Activated CD8-positive, alpha-beta memory T cell treated with anti-CD3 and anti-CD28 coated beads, Interleukin-2, amount 10 ng/mL, durations not matched to agents 7 days and 5 days (primary cell): ENCODE measurements around the gene PTPRN2. TPM values are rescaled to one million over a fixed set of nuclear protein-coding genes. Genes with fewer than 3 reads are reported as not detected.
"Not testable (repeated sequence)": the region's sequence is repeated elsewhere in the genome, so short reads cannot be mapped to it uniquely, and the experiment has no call there.

Experiments used
- ATAC-seq: fragments of 150-1000 bp; cut with Tn5 transposase; one replicate; pipeline ENCODE4 v1.10.0; 2021; ENCODE audit warnings: moderate library complexity
- CTCF ChIA-PET: fragments of 350-600 bp; sonication (Branson Sonifier 250); formaldehyde crosslinking; loops from one replicate; lab custom pipeline; 2021; ENCODE audit warnings: antibody characterized with exemption; lab: Charles Lee
- DNase-seq: peaks from one replicate; pipeline ENCODE4 v3.0.0-alpha.2; 2020
- H3K27ac Mint-ChIP-seq: one replicate; pipeline ENCODE4 v1.8.0; 2021; ENCODE audit warnings: mild to moderate bottlenecking, mixed read lengths
- H3K27me3 Mint-ChIP-seq: one replicate; pipeline ENCODE4 v1.8.0; 2021; ENCODE audit warnings: mixed read lengths
- H3K36me3 Mint-ChIP-seq: one replicate; pipeline ENCODE4 v1.8.0; 2021; ENCODE audit warnings: mild to moderate bottlenecking, mixed read lengths
- H3K4me1 Mint-ChIP-seq: one replicate; pipeline ENCODE4 v1.8.0; 2021; ENCODE audit warnings: mixed read lengths
- H3K4me3 Mint-ChIP-seq: one replicate; pipeline ENCODE4 v1.8.0; 2021; ENCODE audit warnings: mild to moderate bottlenecking, moderate library complexity, mixed read lengths
- H3K9me3 Mint-ChIP-seq: one replicate; pipeline ENCODE4 v1.8.0; 2022; ENCODE audit warnings: low read depth, mixed read lengths
- total RNA-seq, 2 experiments: library from RNA; stranded (reverse); gene quantifications; one replicate each; pipeline ENCODE4 v1.2.3, GENCODE V29; 2021

PTPRN2 gene
- total RNA-seq, 2 experiments from 2014 or later, result 3.2 to 5.7 TPM

DNA sequence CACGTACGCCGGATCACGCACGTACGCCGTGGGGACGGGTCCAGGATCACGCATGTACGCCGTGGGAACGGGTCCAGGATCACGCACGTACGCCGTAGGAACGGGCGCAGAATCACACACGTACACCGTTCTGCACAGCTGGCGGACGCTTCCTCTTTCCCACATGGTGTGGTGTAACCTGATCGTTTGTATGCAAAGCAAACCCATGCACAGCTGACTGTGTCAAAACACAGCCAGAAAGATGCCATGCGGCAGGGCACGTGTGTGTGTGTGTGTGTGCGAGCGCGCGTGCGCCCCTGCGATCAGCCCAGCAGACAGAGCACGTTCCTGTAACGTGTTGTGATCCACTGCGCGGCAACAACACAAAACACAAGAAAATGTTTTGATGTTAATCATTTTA lies 677.2 kb downstream of the PTPRN2 start:
- no peak overlapping the region for H3K4me3 Mint-ChIP-seq
- ATAC-seq, result no peak
- CTCF ChIA-PET, result no interaction called here

DNA sequence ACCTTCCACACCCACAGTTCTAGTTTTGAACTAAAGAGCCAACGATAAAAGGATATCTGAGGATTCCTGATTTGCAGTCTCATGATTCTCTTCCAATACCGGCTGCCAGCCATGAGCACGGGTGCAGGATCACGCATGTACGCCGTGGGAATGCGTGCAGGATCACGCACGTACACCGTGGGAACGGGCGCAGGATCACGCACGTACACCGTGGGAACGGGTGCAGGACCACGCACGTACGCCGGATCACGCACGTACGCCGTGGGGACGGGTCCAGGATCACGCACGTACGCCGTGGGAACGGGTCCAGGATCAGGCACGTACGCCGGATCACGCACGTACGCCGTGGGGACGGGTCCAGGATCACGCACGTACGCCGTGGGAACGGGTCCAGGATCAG lies 677.6 kb downstream of the PTPRN2 start:
- DNase-seq, CTCF ChIA-PET, H3K36me3 Mint-ChIP-seq, H3K27me3 Mint-ChIP-seq, H3K4me1 Mint-ChIP-seq, H3K9me3 Mint-ChIP-seq, H3K27ac Mint-ChIP-seq, ATAC-seq, H3K4me3 Mint-ChIP-seq: not testable (repeated sequence)

More for the DNA sequence above, 677.2 kb downstream of the PTPRN2 start:
- Mint-ChIP-seq H3K9me3 (peaks cover 5% of the 10 kb centered on the region), H3K27me3 (no peaks in the 10 kb centered on the region), H3K27ac (no peak overlapping the region), H3K4me1 (no peaks in the 10 kb centered on the region), H3K36me3 (no peaks in the 10 kb centered on the region)
- no peak for DNase-seq

DNA sequence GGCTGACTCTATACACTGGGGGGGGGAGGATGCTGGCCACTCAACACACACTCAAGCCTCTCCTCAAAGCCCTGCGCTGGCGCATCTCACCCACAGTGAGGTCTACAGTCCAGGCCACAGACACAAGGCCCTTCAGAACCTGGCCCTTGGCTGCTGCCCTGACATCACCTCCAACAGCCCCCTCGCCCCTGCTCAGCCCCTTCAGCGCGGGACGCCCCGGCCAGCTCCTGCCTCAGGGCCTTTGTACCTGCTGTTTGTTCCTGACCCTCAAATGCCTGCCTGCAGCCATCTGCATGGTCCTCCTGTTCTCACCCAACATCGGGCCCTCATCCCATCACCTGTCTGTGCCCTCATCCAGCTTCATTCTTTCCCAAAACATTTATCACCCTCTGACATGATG lies 678.3 kb downstream of the PTPRN2 start:
- H3K27me3 Mint-ChIP-seq, result peaks cover 3% of the 10 kb centered on the region
- no peak for DNase-seq
- CTCF ChIA-PET, result no interaction called here
- H3K27ac Mint-ChIP-seq, result no peak overlapping the region
- no peak for ATAC-seq
- H3K4me3 Mint-ChIP-seq, result no peak overlapping the region
- no peaks in the 10 kb centered on the region for H3K9me3 Mint-ChIP-seq
- H3K4me1 Mint-ChIP-seq, result no peaks in the 10 kb centered on the region
- no peaks in the 10 kb centered on the region for H3K36me3 Mint-ChIP-seq

DNA sequence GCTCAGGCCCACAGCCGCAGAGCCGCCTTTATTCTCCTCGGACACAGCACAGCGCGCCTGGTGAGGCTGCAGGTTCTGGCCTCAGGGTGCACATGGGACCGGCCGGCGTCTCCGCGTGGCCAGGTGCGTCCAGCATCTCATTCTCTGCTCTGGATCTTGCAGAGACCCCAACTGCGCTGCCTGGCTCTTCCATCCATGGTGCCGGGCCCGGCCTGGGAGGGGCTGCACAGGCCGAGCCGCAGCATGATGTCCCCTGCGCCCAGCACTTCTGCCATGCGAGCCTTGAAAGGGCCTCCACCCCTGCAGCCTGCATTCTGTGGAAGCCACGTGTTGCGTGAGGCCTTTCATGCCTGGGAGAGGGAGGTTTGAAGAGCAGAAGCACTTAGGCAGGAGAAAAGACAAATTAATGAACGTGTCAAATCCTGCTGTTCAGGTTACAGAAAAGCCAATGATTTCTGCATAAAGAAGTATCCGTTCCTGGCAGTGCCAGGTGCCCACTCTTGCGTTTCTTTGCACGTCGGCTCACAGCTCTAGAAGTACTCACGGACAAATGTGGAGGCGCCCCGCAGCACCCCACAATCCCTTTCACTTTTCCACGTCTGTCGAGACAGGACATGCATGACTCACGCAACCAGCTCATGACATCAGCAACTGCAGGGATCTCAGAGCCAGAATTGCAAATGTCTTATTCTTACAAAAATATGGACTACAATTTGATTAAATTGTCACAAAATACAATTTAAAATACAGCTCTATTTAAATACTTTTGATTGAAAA lies 679.4 kb downstream of the PTPRN2 start:
- H3K27me3 Mint-ChIP-seq, result peaks cover 3% of the 10 kb centered on the region
- no peaks in the 10 kb centered on the region for H3K9me3 Mint-ChIP-seq
- DNase-seq, result no peak
- CTCF ChIA-PET, result no interaction called here
- no peak overlapping the region for H3K27ac Mint-ChIP-seq
- no peaks in the 10 kb centered on the region for H3K4me1 Mint-ChIP-seq
- H3K36me3 Mint-ChIP-seq, result no peaks in the 10 kb centered on the region
- H3K4me3 Mint-ChIP-seq, result no peak overlapping the region
- ATAC-seq, result no peak

DNA sequence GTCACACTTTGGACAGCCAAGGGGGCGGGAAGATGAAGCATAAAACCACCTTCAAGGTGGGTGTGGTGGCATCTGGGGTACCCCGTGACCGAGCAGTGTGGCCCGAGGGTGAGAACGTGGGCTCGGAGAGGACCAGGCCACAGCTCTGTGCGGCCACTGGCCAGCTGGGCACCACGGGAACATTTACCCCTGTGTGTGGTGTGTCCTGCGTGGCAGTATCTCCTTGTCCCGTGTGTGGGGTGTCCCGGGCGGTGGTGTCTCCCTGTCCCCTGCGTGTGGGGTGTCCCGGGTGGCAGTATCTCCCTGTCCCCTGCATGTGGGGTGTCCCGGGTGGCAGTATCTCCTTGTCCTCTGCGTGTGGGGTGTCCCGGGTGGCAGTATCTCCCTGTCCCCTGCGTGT lies 680.5 kb downstream of the PTPRN2 start:
- Mint-ChIP-seq H3K36me3 (no peaks in the 10 kb centered on the region), H3K4me3 (no peak overlapping the region), H3K9me3 (no peaks in the 10 kb centered on the region), H3K27me3 (peaks cover 3% of the 10 kb centered on the region), H3K27ac (no peak overlapping the region), H3K4me1 (no peaks in the 10 kb centered on the region)
- CTCF ChIA-PET, result no interaction called here
- ATAC-seq, result no peak
- DNase-seq, result no peak

DNA sequence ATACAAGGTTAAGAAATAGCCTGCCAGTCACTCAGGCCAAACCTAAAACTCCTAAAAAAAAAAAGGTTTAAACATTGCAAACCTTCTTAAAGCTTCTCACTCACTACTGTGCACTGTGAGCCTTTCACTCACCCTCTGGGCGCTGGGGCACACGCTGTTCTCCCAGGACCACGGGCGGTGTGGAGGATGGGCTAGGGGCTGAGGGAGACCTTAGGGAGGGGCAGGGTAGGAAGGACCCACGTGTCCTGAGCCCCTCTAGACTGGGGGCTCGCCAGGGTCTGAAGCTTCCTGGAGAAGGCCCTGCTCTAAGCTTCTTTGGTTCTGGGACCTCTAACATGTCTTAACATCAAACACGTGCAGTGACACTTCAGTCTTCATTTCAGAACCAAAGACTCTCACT lies 681.0 kb downstream of the PTPRN2 start:
- Mint-ChIP-seq H3K27me3 (peaks cover 3% of the 10 kb centered on the region), H3K36me3 (no peaks in the 10 kb centered on the region), H3K27ac (no peak overlapping the region), H3K9me3 (no peaks in the 10 kb centered on the region), H3K4me3 (no peak overlapping the region), H3K4me1 (no peaks in the 10 kb centered on the region)
- CTCF ChIA-PET, result no interaction called here
- DNase-seq, result no peak
- ATAC-seq, result no peak

DNA sequence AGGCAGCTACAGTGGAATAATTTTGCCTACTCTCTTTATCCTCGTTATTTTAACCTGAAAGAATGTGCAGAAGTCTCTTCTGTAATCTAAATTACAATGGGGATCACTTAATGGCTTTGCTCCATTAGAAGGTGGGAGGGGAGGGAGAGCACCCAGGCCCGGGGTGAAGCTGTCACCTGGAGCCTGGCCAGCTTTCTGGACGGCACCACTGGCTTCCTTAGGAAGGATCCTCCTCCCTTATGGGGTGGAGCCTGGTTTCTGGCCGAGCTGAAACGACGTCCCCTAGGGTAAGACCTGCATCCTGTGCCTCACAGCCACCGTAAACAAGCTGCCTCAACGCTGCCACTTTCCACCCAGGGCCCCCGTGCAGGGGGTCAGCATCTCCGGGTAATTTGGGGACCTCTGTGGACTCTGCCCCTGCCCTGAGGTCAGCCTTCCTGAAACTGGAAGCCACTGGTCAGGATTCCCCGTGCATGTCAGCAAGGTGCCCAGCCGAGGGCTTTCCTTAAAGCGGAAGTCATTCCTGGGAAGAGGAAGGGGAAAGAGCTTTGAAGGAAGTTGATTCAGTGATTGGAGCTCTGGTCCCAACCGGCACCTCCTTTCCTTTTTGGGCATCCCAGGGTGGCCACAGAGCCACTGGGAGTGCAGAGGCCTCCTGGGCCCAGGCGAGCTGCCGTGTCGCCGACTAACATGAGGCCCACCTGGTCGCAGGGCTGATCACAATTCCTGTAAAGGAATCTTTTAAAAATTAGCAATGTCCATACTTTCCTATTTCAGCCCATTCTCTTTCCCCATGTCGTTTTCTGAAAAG lies 681.8 kb downstream of the PTPRN2 start:
- H3K27ac Mint-ChIP-seq, result no peak overlapping the region
- CTCF ChIA-PET, result no interaction called here
- no peak for ATAC-seq
- H3K9me3 Mint-ChIP-seq, result no peaks in the 10 kb centered on the region
- DNase-seq, result no peak
- no peak overlapping the region for H3K4me3 Mint-ChIP-seq
- no peaks in the 10 kb centered on the region for H3K36me3 Mint-ChIP-seq
- peaks cover 3% of the 10 kb centered on the region for H3K27me3 Mint-ChIP-seq
- H3K4me1 Mint-ChIP-seq, result no peaks in the 10 kb centered on the region

DNA sequence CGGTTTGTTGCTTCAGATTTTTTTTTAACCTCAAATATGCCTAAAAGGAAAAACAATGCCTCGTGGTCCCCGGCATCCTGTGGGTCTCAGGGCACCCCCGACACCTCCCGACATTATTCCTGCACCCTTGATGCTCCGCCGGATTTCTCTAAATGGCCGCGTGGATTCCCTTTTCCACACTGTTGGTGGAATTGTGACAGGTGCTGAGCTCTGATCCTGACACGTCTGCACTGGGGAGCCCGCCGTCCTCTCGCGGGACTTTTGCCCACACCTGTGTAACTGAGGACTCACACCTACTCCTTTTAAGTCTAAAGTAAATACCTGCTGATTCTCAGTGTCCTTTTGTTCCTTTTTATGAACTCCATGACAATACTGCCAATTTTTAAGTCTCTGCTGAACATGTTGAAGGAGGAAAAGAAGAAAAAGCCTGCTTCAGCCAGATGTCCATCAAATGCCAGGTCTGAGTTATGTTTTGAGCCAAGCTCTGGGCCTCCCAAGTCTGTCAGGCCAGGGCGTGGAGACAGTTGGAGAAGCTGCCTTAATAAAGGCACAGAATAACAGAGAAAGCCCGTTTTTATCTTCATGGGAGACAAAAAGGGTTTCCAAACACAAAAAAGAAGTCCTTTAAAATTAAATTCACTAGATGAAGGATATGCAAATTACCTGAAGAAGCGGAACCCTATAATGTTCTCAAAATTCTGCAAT lies 682.6 kb downstream of the PTPRN2 start:
- H3K36me3 Mint-ChIP-seq, result no peaks in the 10 kb centered on the region
- H3K9me3 Mint-ChIP-seq, result no peaks in the 10 kb centered on the region
- peaks cover 3% of the 10 kb centered on the region for H3K27me3 Mint-ChIP-seq
- no peak for ATAC-seq
- H3K27ac Mint-ChIP-seq, result no peak overlapping the region
- no peak for DNase-seq
- H3K4me3 Mint-ChIP-seq, result no peak overlapping the region
- CTCF ChIA-PET, result no interaction called here
- H3K4me1 Mint-ChIP-seq, result no peaks in the 10 kb centered on the region

DNA sequence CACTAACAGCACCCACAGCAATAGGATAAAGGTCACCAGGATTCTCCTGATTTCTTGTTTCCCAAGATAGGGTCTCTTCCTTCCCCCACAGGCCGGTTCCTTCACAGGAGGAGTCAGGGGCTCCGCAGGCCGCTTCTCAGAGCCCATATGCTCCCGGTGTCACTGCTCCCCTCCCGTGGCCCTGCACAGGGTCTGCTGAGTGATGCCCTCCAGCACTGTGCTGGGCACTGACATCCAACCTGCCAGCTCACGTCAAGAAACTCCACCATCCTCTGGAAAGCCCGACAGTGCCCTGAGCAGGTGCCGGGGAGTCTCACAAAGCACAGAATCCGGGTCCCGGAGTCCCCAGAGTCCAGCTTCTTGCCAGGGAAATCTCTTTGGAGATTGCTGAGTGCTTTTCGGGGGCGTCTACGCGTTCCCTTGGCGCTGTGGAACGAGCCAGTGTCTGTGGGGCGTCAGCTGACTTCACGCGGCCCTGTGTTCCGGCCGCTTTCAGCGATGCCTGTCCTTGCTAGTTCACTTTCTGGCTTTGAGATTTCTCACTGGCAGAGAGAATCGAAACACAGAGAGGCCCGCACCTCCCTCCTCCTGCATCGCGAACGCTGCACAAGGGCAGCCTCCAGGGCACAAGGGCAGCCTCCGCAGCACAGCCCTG lies 683.3 kb downstream of the PTPRN2 start:
- Mint-ChIP-seq H3K4me3 (no peak overlapping the region), H3K4me1 (no peaks in the 10 kb centered on the region), H3K9me3 (no peaks in the 10 kb centered on the region), H3K36me3 (no peaks in the 10 kb centered on the region), H3K27me3 (peaks cover 3% of the 10 kb centered on the region), H3K27ac (no peak overlapping the region)
- DNase-seq, result no peak
- ATAC-seq, result no peak
- CTCF ChIA-PET, result no interaction called here

DNA sequence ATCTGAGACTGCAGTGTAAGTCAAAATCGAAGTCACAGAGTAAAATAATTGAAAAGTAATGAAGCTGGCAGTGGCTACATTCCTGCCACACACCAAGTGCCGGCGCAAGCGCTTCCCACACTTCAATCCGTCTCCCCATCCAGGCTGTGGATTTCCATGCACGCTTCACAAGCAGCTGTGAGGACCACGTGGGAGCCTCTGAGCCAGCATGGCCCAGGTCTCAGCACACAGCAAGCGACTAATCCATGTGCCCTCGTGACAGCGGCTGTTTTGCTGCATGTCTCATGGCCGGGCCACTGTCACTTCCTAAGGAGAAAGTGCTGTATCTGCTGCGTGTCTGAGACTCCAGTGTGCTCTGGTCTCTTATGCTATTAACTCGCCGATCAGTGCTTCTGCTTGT lies 683.9 kb downstream of the PTPRN2 start:
- Mint-ChIP-seq H3K36me3 (no peaks in the 10 kb centered on the region), H3K9me3 (no peaks in the 10 kb centered on the region), H3K4me1 (no peaks in the 10 kb centered on the region), H3K27me3 (peaks cover 3% of the 10 kb centered on the region), H3K27ac (no peak overlapping the region), H3K4me3 (no peak overlapping the region)
- CTCF ChIA-PET, result no interaction called here
- ATAC-seq (no peak), DNase-seq (no peak)

DNA sequence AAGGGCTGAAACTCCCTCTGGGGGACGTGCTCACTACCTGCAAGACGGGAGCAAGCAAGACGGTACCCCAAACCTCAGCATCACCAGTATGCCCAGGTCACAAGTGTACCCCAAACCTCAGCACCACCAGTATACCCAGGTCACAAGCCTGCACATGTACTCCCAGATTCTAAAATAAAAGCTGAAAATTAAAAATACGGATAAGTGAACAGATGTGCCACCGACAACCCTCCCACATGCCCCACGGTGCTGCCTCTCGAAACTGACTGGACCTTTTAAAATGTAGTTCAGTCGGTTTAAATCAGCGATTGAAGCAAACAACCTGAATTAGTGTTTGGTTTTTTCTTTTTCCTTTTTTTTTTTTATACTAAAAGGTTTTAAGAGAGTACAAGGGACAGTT lies 684.3 kb downstream of the PTPRN2 start:
- H3K36me3 Mint-ChIP-seq, result no peaks in the 10 kb centered on the region
- no peaks in the 10 kb centered on the region for H3K4me1 Mint-ChIP-seq
- no peaks in the 10 kb centered on the region for H3K9me3 Mint-ChIP-seq
- H3K27ac Mint-ChIP-seq, result no peak overlapping the region
- CTCF ChIA-PET, result no interaction called here
- no peak for DNase-seq
- peaks cover 3% of the 10 kb centered on the region for H3K27me3 Mint-ChIP-seq
- no peak for ATAC-seq
- no peak overlapping the region for H3K4me3 Mint-ChIP-seq

DNA sequence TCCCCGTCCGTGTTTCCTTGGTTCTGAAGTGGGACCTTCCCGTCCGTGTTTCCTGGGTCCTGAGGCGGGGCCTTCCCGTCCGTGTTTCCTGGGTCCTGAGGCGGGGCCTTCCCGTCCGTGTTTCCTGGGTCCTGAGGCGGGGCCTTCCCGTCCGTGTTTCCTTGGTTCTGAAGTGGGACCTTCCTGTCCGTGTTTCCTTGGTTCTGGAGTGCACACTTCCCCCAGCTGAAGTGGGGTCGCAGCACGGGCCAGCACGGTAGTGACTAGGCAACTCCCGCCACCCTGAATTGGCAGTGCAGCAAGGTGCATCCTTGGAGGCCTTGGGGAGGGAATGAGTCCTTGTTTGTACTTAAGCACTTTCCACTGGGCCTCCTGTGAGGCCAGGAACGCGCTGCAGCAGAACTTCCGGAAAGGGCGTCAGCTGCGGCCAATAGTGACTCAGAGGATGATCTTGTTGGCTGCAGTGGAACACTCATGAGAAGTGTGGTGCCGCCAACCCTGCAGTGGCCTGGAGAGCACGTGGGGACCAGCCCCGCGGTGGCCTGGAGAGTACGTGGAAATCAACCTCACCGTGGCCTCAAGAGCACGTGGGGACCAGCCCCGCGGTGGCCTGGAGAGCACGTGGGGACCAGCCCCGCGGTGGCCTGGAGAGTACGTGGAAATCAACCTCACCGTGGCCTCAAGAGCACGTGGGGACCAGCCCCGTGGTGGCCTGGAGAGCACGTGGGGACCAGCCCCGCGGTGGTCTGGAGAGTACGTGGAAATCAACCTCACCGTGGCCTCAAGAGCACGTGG lies 685.6 kb downstream of the PTPRN2 start:
- ATAC-seq, H3K27me3 Mint-ChIP-seq, H3K36me3 Mint-ChIP-seq, H3K4me1 Mint-ChIP-seq, H3K27ac Mint-ChIP-seq, CTCF ChIA-PET, H3K4me3 Mint-ChIP-seq, DNase-seq, H3K9me3 Mint-ChIP-seq: not testable (repeated sequence)

DNA sequence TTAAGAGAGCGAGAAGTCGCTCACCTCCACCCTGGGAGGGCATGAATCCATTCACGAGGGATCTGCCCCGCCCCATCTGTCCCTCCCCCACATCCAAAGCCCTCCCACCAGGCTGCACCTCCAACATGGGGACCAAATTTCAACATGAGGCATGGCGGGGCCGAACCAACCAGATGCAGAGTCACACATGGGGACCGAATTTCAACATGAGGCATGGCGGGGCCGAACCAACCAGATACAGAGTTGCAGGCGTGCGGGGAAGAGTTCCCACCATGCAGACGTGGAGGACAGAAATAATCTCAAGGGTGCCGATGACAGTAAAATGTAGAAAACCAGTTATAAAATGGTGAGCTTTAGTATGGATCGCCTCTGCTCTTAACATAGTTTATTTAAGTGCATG lies 686.5 kb downstream of the PTPRN2 start:
- no peak overlapping the region for H3K4me3 Mint-ChIP-seq
- no peaks in the 10 kb centered on the region for H3K9me3 Mint-ChIP-seq
- peaks cover 3% of the 10 kb centered on the region for H3K27me3 Mint-ChIP-seq
- no peak overlapping the region for H3K27ac Mint-ChIP-seq
- CTCF ChIA-PET, result no interaction called here
- H3K4me1 Mint-ChIP-seq, result no peaks in the 10 kb centered on the region
- DNase-seq (no peak), ATAC-seq (no peak)
- H3K36me3 Mint-ChIP-seq, result no peaks in the 10 kb centered on the region
